GM12874 (cell line): ENCODE measurements around the gene MED22.

ENCODE experiments used
- CTCF ChIP-seq: IDR thresholded peaks from 2 replicates; pipeline ENCODE4 v1.5.1; 2011; ENCODE audit warnings: low read depth, mild to moderate bottlenecking, control low read depth, low read length, moderate library complexity; ENCODE audit not compliant: insufficient read depth

Gene MED22

GRCh38 chr9:133339641-133340040 lies 8.3 kb downstream of the MED22 start:
- TF ChIP-seq CTCF, result no peak

GRCh38 chr9:133335924-133336811 lies 11.8 kb downstream of the MED22 start, which contains the start of gene SURF6:
Gene SURF6, minus strand, starts transcription at chr9:133336188. Its CDS starts 56 bp downstream, at chr9:133336132.
- no peak for TF ChIP-seq CTCF

GRCh38 chr9:133334161-133334560 lies 13.8 kb downstream of the MED22 start:
- no peak for TF ChIP-seq CTCF

- no peak for TF ChIP-seq CTCF
Observed at GRCh38 chr9:133333566-133333965, 14.4 kb downstream of the MED22 start.

- no peak for TF ChIP-seq CTCF
Observed at GRCh38 chr9:133333011-133333410, 14.9 kb downstream of the MED22 start.

GRCh38 chr9:133332381-133332730 lies 15.6 kb downstream of the MED22 start:
- TF ChIP-seq CTCF, result no peak

- no peak for TF ChIP-seq CTCF
Observed at GRCh38 chr9:133331641-133332380, 16.1 kb downstream of the MED22 start.
